ENCODE results near the gene RMND1. TPM values are rescaled to one million over a fixed set of nuclear protein-coding genes. Genes with fewer than 3 reads are reported as not detected.

RMND1 gene
- total and polyA plus RNA-seq, 2 of the 13 experiments (the other 11 are each of a cell fraction or from before 2014, with no cell fraction given) = 34.0 to 72.5 TPM

GRCh38 chr6:151494235-151494935, 42.5 kb upstream of the RMND1 start (continued):
- TF ChIP-seq ZHX2 (IDR thresholded peaks at IDR 0.05; ENCODE audit: low read depth) (no peak), ZHX2 (CRISPR knock-in tag; IDR thresholded peaks at IDR 0.05; ENCODE audit: borderline replicate concordance) (0 out of 2 replicates have a peak, but pooled peaks have one; percentile 63), ZNF383 (CRISPR knock-in tag; IDR thresholded peaks at IDR 0.05; ENCODE audit: borderline replicate concordance) (peak; percentile 73; the same call in 1 of the 2 replicates), PHB2 (IDR thresholded peaks at IDR 0.05; ENCODE audit: partially characterized antibody) (no peak), HNF4A (CRISPR knock-in tag; IDR thresholded peaks at IDR 0.05) (peak; percentile 10; the same call in 1 of the 2 replicates), ZSCAN9 (CRISPR knock-in tag; IDR thresholded peaks at IDR 0.05; ENCODE audit: borderline replicate concordance) (peak; percentile 21; the same call in 1 of the 2 replicates), NKX3-1 (CRISPR knock-in tag; IDR thresholded peaks at IDR 0.05) (peak; percentile 59; the same call in 1 of the 2 replicates), ZNF687 (CRISPR knock-in tag; IDR thresholded peaks at IDR 0.05) (peak; percentile 54), ZNF557 (CRISPR knock-in tag; IDR thresholded peaks at IDR 0.05) (peak; percentile 78; the same call in 1 of the 2 replicates), POLR2G (IDR thresholded peaks at IDR 0.05; ENCODE audit: low read depth, low read length) (peak; percentile 24), ZBTB25 (CRISPR knock-in tag; IDR thresholded peaks at IDR 0.05) (0 out of 2 replicates have a peak, but pooled peaks have one; percentile 28), DNMT3B (CRISPR knock-in tag; conservative IDR thresholded peaks at IDR 0.05) (no peak), CTCF (CRISPR knock-in tag; IDR thresholded peaks at IDR 0.05) (no peak), ZNF891 (CRISPR knock-in tag; IDR thresholded peaks at IDR 0.05) (no peak), ZNF230 (CRISPR knock-in tag; IDR thresholded peaks at IDR 0.05) (peak; percentile 40; the same call in 1 of the 2 replicates), XRCC5 (optimal IDR thresholded peaks at IDR 0.05; ENCODE audit: low read length) (peak; percentile 9), ZNF614 (CRISPR knock-in tag; IDR thresholded peaks at IDR 0.05; ENCODE audit: borderline replicate concordance) (no peak)

All from HepG2 (cell line).